Measurements from ENCODE around the gene ADGRE3. TPM values are rescaled to one million over a fixed set of nuclear protein-coding genes. Genes with fewer than 3 reads are reported as not detected.
"Not testable (repeated sequence)": the region's sequence is repeated elsewhere in the genome, so short reads cannot be mapped to it uniquely, and the experiment has no call there.

ADGRE3 gene
- total RNA-seq, 1 donor from 2014 or later: not detected

DNA sequence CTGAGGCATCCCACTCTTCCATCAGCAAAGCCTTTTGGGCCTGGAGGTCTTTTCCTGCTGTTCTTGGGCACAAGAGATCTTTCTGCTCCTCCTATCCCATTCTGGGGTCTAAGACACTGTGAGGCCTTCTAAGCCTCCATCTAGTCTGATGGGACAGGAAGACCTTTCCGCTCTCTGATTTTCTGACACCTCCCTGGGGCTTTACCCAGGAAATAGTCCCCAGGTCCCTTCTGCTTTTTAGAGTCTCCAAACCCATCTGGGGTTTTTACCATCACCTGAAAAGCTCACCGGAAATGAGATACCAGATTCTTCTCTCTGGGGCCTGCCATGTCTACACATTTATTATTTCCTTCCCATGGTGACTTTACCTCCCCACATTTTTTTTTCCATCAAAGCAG lies 70.7 kb downstream of the ADGRE3 start:
- TF ChIP-seq, protein P1, sequence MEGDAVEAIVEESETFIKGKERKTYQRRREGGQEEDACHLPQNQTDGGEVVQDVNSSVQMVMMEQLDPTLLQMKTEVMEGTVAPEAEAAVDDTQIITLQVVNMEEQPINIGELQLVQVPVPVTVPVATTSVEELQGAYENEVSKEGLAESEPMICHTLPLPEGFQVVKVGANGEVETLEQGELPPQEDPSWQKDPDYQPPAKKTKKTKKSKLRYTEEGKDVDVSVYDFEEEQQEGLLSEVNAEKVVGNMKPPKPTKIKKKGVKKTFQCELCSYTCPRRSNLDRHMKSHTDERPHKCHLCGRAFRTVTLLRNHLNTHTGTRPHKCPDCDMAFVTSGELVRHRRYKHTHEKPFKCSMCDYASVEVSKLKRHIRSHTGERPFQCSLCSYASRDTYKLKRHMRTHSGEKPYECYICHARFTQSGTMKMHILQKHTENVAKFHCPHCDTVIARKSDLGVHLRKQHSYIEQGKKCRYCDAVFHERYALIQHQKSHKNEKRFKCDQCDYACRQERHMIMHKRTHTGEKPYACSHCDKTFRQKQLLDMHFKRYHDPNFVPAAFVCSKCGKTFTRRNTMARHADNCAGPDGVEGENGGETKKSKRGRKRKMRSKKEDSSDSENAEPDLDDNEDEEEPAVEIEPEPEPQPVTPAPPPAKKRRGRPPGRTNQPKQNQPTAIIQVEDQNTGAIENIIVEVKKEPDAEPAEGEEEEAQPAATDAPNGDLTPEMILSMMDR (IDR thresholded peaks at IDR 0.05; ENCODE audit: unreplicated experiment): no peak
- DNase-seq (ENCODE audit: low spot score, unreplicated experiment): no peak
- Mint-ChIP-seq H3K9me3 (ENCODE audit: low read depth) (peaks cover 34% of the 10 kb centered on the region), H3K27ac (no peak overlapping the region), H3K4me3 (ENCODE audit: low read depth) (no peak overlapping the region), H3K27me3 (no peaks in the 10 kb centered on the region), H3K36me3 (ENCODE audit: insufficient read depth) (peaks cover 2% of the 10 kb centered on the region), H3K4me1 (ENCODE audit: low read depth) (no peaks in the 10 kb centered on the region)

DNA sequence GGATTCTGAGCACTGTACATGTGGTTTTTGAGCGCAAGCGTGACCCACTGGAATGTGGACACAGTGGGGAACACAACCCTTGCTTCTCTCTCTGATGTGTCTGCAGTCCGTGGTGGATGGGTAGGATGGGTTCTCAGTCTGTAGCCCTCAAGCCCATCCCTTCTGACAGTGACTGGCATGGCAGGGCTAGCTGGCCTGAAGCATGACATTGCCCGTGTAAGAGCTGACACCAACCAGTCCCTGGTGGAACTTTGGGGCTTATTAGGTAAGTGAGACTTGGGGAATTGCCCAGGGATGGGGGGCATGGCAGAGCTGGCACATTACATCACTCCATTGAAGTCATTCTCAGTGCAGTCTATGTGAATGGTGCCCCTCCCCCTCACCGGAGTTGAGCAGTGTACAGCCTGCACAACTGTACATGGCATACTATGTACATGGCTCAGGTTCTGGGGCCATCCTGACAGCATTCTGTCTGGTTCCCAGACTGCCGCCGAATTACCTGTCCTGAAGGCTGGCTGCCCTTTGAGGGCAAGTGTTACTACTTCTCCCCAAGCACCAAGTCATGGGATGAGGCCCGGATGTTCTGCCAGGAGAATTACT lies 75.0 kb downstream of the ADGRE3 start:
- H3K27me3 Mint-ChIP-seq: no peaks in the 10 kb centered on the region
- DNase-seq (ENCODE audit: low spot score, unreplicated experiment): no peak
- peaks cover 5% of the 10 kb centered on the region for H3K36me3 Mint-ChIP-seq (ENCODE audit: insufficient read depth)
- no peak overlapping the region for H3K27ac Mint-ChIP-seq
- H3K4me1 Mint-ChIP-seq (ENCODE audit: low read depth): no peaks in the 10 kb centered on the region
- peaks cover 36% of the 10 kb centered on the region for H3K9me3 Mint-ChIP-seq (ENCODE audit: low read depth)
- H3K4me3 Mint-ChIP-seq (ENCODE audit: low read depth): no peak overlapping the region
- TF ChIP-seq, protein P1 (IDR thresholded peaks at IDR 0.05; ENCODE audit: unreplicated experiment): no peak

DNA sequence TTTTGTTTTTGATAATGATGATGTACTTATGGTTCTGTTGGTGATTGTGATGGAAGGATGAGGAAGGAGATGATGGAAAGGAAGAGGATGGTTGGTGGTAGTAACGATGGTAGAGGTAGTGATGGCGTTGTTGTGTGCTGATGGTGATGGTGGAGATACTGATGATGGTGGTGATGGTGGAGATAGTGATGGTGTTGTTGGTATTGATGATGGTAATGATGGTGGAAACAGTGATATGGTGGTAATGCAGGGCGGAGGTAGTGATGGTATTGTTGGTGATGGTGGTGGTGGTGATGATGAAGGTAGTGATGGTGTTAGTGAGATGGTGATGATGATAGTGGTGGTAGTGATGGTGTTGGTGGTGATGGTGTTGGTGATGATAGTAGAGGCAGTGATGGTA lies 79.1 kb downstream of the ADGRE3 start:
- Mint-ChIP-seq H3K27ac (no peak overlapping the region), H3K9me3 (ENCODE audit: low read depth) (peaks cover 35% of the 10 kb centered on the region), H3K4me1 (ENCODE audit: low read depth) (no peaks in the 10 kb centered on the region), H3K4me3 (ENCODE audit: low read depth) (no peak overlapping the region), H3K36me3 (ENCODE audit: insufficient read depth) (peaks cover 5% of the 10 kb centered on the region), H3K27me3 (no peaks in the 10 kb centered on the region)
- DNase-seq (ENCODE audit: low spot score, unreplicated experiment): no peak
- TF ChIP-seq, protein P1 (IDR thresholded peaks at IDR 0.05; ENCODE audit: unreplicated experiment): no peak

DNA sequence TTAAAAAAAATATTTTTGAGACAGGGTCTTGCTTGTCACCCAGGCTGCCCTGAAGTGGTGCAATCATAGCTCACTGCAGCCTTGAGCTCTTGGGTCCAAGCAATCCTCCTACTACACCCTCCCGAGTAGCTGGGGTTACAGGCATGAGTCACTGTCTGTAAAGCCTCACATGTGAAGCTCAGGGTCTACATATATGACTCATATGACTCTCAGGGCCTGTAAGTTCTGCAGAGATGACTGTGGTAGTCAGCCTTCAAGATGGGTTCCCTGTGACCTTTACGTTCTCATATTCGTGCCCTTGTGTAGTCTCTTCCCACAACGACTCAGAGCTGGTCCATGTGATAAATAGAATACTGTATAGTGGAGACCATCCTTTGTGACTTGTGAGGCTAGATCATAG lies 85.2 kb downstream of the ADGRE3 start:
- not testable (repeated sequence) for H3K36me3 Mint-ChIP-seq (ENCODE audit: insufficient read depth); H3K27ac Mint-ChIP-seq; H3K4me1 Mint-ChIP-seq (ENCODE audit: low read depth); H3K4me3 Mint-ChIP-seq (ENCODE audit: low read depth); H3K27me3 Mint-ChIP-seq; DNase-seq (ENCODE audit: low spot score, unreplicated experiment); H3K9me3 Mint-ChIP-seq (ENCODE audit: low read depth)

DNA sequence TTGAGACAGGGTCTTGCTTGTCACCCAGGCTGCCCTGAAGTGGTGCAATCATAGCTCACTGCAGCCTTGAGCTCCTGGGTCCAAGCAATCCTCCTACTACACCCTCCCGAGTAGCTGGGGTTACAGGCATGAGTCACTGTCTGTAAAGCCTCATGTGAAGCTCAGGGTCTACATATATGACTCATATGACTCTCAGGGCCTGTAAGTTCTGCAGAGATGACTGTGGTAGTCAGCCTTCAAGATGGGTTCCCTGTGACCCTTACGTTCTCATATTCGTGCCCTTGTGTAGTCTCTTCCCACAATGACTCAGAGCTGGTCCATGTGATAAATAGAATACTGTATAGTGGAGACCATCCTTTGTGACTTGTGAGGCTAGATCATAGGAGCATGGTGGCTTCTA lies 89.5 kb downstream of the ADGRE3 start:
- H3K27ac Mint-ChIP-seq; DNase-seq (ENCODE audit: low spot score, unreplicated experiment); H3K36me3 Mint-ChIP-seq (ENCODE audit: insufficient read depth); H3K4me3 Mint-ChIP-seq (ENCODE audit: low read depth); H3K27me3 Mint-ChIP-seq; H3K9me3 Mint-ChIP-seq (ENCODE audit: low read depth); H3K4me1 Mint-ChIP-seq (ENCODE audit: low read depth): not testable (repeated sequence)

DNA sequence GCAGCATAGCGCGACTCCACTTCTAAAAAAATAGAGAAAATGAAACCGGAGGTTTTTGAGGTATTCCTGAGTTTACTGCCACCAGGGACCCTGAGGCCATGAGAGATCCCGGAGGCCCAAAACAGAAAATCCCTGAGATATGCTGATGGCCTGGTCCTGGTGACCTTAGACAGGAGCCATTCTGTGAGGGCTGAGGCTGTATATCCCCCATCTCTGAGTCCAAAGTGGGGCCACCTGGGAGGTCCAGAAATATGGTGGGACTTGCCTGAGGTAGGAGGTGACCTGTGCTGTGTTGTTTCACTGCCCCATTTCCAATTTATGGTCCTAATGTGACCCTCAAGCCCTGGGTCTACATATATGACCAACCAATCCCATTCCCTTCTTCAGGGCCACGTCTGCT lies 90.3 kb downstream of the ADGRE3 start:
- not testable (repeated sequence) for H3K4me3 Mint-ChIP-seq (ENCODE audit: low read depth); H3K36me3 Mint-ChIP-seq (ENCODE audit: insufficient read depth); H3K27me3 Mint-ChIP-seq; DNase-seq (ENCODE audit: low spot score, unreplicated experiment); H3K27ac Mint-ChIP-seq; H3K9me3 Mint-ChIP-seq (ENCODE audit: low read depth); H3K4me1 Mint-ChIP-seq (ENCODE audit: low read depth)

DNA sequence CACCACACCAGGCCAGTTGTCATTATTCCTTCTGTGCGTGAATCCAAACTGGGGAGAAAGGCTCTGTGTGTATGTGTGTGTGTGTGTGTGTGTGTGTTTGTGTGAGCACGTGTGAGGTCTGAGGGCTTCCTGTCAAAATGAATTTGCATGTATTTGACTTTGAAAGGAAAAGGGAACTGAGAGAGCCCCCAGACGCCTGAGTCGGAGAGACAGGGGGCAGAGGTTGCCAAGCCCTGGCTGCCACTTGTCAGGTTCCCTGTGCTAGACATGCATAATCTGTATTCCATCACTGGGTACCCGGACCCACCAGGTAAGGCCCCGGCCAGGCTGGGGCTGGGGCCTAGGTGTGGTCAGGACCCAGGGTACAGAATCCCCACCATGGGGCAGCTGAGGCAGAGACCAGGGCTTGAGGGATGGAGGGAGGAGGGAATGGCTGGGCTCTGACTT lies 91.7 kb downstream of the ADGRE3 start, which contains the start of gene CLEC17A:
Gene CLEC17A, plus strand, starts transcription at position 191 of the 447 bp plus-strand sequence. Its CDS starts 77 bp downstream, at position 268.
- Mint-ChIP-seq H3K4me1 (ENCODE audit: low read depth) (no peaks in the 10 kb centered on the region), H3K4me3 (ENCODE audit: low read depth) (no peak within 1 kb of the TSS), H3K27me3 (no peaks in the 10 kb centered on the region), H3K36me3 (ENCODE audit: insufficient read depth) (no peaks in the 10 kb centered on the region), H3K9me3 (ENCODE audit: low read depth) (no peaks in the 10 kb centered on the region), H3K27ac (no peak within 1 kb of the TSS)
- TF ChIP-seq, protein P1 (IDR thresholded peaks at IDR 0.05; ENCODE audit: unreplicated experiment): no peak
- no peak for DNase-seq (ENCODE audit: low spot score, unreplicated experiment)
